Activated B cell treated with CpG ODN at 0.5 μM for 24 hours (primary cell): ENCODE measurements around the gene RXRG. TPM values are rescaled to one million over a fixed set of nuclear protein-coding genes. Genes with fewer than 3 reads are reported as not detected.

Experiments
- ATAC-seq: fragments of 200-7000 bp; cut with Tn5 transposase; one replicate; pipeline ENCODE4 v1.10.0; 2021; ENCODE audit warnings: low read depth, mild to moderate bottlenecking, moderate library complexity
- CTCF ChIA-PET: fragments of 350-600 bp; sonication (Branson Sonifier 250); formaldehyde crosslinking; loops from one replicate; lab custom pipeline; 2021; ENCODE audit warnings: antibody characterized with exemption; lab: Charles Lee
- POLR2A ChIA-PET: fragments of 350-600 bp; sonication (Branson Sonifier 250); formaldehyde crosslinking; loops from one replicate; lab custom pipeline; 2021; ENCODE audit warnings: antibody characterized with exemption; lab: Charles Lee
- DNase-seq: peaks from one replicate; pipeline ENCODE4 v3.0.0; 2022
- H3K27ac Mint-ChIP-seq: one replicate; pipeline ENCODE4 v1.8.0; 2020; ENCODE audit warnings: mixed read lengths
- H3K27me3 Mint-ChIP-seq: one replicate; pipeline ENCODE4 v1.8.0; 2021; ENCODE audit warnings: mixed read lengths
- H3K36me3 Mint-ChIP-seq: one replicate; pipeline ENCODE4 v1.8.0; 2021; ENCODE audit warnings: low read depth, mixed read lengths
- H3K4me1 Mint-ChIP-seq: one replicate; pipeline ENCODE4 v1.8.0; 2021; ENCODE audit warnings: mixed read lengths
- H3K4me3 Mint-ChIP-seq: one replicate; pipeline ENCODE4 v1.8.0; 2020; ENCODE audit warnings: mild to moderate bottlenecking, mixed read lengths
- H3K9me3 Mint-ChIP-seq: one replicate; pipeline ENCODE4 v1.8.0; 2020; ENCODE audit warnings: mixed read lengths
- CTCF ChIP-seq: fragments of 200-600 bp; IDR thresholded peaks from one replicate; pipeline ENCODE4 v1.8.0; 2022; ENCODE audit warnings: antibody characterized with exemption, mild to moderate bottlenecking
- intact Hi-C: fragments of 100-400 bp; cut with micrococcal nuclease; formaldehyde crosslinking; loops from one replicate; pipeline ENCODE4 v1.15.1; 2024
- total RNA-seq: library from RNA; stranded (reverse); gene quantifications from 2 replicates; pipeline ENCODE4 v1.2.3, GENCODE V29; 2022

Gene RXRG
- total RNA-seq, 1 donor from 2014 or later = not detected

- Mint-ChIP-seq H3K27ac (no peak overlapping the region), H3K27me3 (peaks cover 27% of the 10 kb centered on the region), H3K4me1 (no peaks in the 10 kb centered on the region), H3K4me3 (no peak overlapping the region), H3K36me3 (no peaks in the 10 kb centered on the region), H3K9me3 (no peaks in the 10 kb centered on the region)
- CTCF ChIA-PET = no interaction called here
- no peak for TF ChIP-seq CTCF
- DNase-seq (no peak), ATAC-seq (no peak)
- POLR2A ChIA-PET = no interaction called here
- intact Hi-C loops = no loop called here
Observed at GRCh38 chr1:165442653-165443052, 2.3 kb downstream of the RXRG start.

- Mint-ChIP-seq H3K36me3 (no peaks in the 10 kb centered on the region), H3K27ac (no peak overlapping the region), H3K27me3 (peaks cover 28% of the 10 kb centered on the region), H3K4me1 (no peaks in the 10 kb centered on the region), H3K4me3 (no peak overlapping the region), H3K9me3 (no peaks in the 10 kb centered on the region)
- TF ChIP-seq CTCF = no peak
- intact Hi-C loops = no loop called here
- ChIA-PET POLR2A (no interaction called here), CTCF (no interaction called here)
- DNase-seq = no peak
- ATAC-seq = no peak
Observed at GRCh38 chr1:165442053-165442452, 2.9 kb downstream of the RXRG start.

- Mint-ChIP-seq H3K27me3 (peaks cover 26% of the 10 kb centered on the region), H3K36me3 (no peaks in the 10 kb centered on the region)
- CTCF ChIA-PET = no interaction called here
Observed at GRCh38 chr1:165441166-165441880, 3.6 kb downstream of the RXRG start.

GRCh38 chr1:165439330-165439729, 5.6 kb downstream of the RXRG start:
- Mint-ChIP-seq H3K27me3 (peaks cover 31% of the 10 kb centered on the region), H3K36me3 (no peaks in the 10 kb centered on the region), H3K4me1 (no peaks in the 10 kb centered on the region), H3K4me3 (no peak overlapping the region), H3K27ac (no peak overlapping the region), H3K9me3 (no peaks in the 10 kb centered on the region)
- TF ChIP-seq CTCF = no peak
- intact Hi-C loops = no loop called here
- ATAC-seq = no peak
- no peak for DNase-seq
- ChIA-PET CTCF (no interaction called here), POLR2A (no interaction called here)

More at GRCh38 chr1:165441166-165441880, 3.6 kb downstream of the RXRG start:
- no peak for ATAC-seq
- Mint-ChIP-seq H3K9me3 (no peaks in the 10 kb centered on the region), H3K4me1 (no peaks in the 10 kb centered on the region), H3K27ac (no peak overlapping the region), H3K4me3 (no peak overlapping the region)
- intact Hi-C loops = no loop called here
- DNase-seq = no peak
- TF ChIP-seq CTCF = no peak
- POLR2A ChIA-PET = no interaction called here

GRCh38 chr1:165436994-165437393, 7.9 kb downstream of the RXRG start:
- POLR2A ChIA-PET = no interaction called here
- no peak for ATAC-seq
- intact Hi-C loops = no loop called here

More at GRCh38 chr1:165436994-165437393, 7.9 kb downstream of the RXRG start:
- no peak for TF ChIP-seq CTCF
- Mint-ChIP-seq H3K9me3 (no peaks in the 10 kb centered on the region), H3K36me3 (no peaks in the 10 kb centered on the region), H3K4me1 (no peaks in the 10 kb centered on the region), H3K4me3 (no peak overlapping the region), H3K27ac (no peak overlapping the region), H3K27me3 (peaks cover 20% of the 10 kb centered on the region)
- no peak for DNase-seq
- CTCF ChIA-PET = no interaction called here
